ENCODE results near the gene SLC29A3. TPM values are rescaled to one million over a fixed set of nuclear protein-coding genes. Genes with fewer than 3 reads are reported as not detected.
A peak's percentile ranks its signal among the peaks of the same experiment; 100 is the strongest.

Gene SLC29A3
- total and polyA plus RNA-seq, 10 of the 15 experiments (the other 5 are each of a cell fraction or from before 2014, with no cell fraction given) = 1.5 to 4.0 (median 2.7) TPM

GRCh38 chr10:71371750-71372166 is 52.7 kb downstream of the SLC29A3 start:
- BruUV-seq (replicated peaks) = no TSS peak
- Histone ChIP-seq H3K36me3 (ENCODE audit: control insufficient read depth in 2 of 2, insufficient read depth in 2 of 2, low read length in 1 of 2) (no peaks in the 10 kb centered on the region), H4K20me1 (ENCODE audit: control insufficient read depth, insufficient read depth) (no peaks in the 10 kb centered on the region), H3K4me3 (no peak overlapping the region), H3K4me2 (ENCODE audit: control insufficient read depth, insufficient read depth) (peak overlapping the region; percentile 91), H3K27ac (ENCODE audit: control insufficient read depth, insufficient read depth) (peak overlapping the region; percentile 93), H3K9me3 (replicated peaks; ENCODE audit: control insufficient read depth, insufficient read depth, low read length) (no peaks in the 10 kb centered on the region), H3K79me2 (ENCODE audit: control insufficient read depth, insufficient read depth, low read length) (no peaks in the 10 kb centered on the region), H3K27me3 (replicated peaks in 1 of 2; ENCODE audit: control insufficient read depth in 2 of 2, insufficient read depth in 2 of 2, low read length in 1 of 2) (no peaks in the 10 kb centered on the region), H3K4me1 (ENCODE audit: control insufficient read depth, insufficient read depth, low read length) (peaks cover 58% of the 10 kb centered on the region), H2AFZ (ENCODE audit: control insufficient read depth, low read depth, low read length) (no peak overlapping the region; the same call in 1 of the 2 replicates), H3K9ac (ENCODE audit: control insufficient read depth, insufficient read depth, low read length) (no peak overlapping the region)
- ChIA-PET POLR2A (interaction anchor here (1.0 to 1.7 kb wide), 5 partner anchors 18 to 355 kb away, joined by 3 to 6 read pairs (median 4); no protein-coding TSS in a partner anchor), RAD21 (ENCODE audit: unreplicated experiment) (interaction anchor here (0.7 to 3.7 kb wide), 6 partner anchors 10 to 441 kb away, joined by 3 to 40 read pairs (median 5); partner anchors contain the start of gene SLC29A3), SMC1A (ENCODE audit: uncharacterized antibody, unreplicated experiment) (interaction anchor here (1.1 to 18.0 kb wide), 14 partner anchors 9 to 399 kb away, joined by 3 to 249 read pairs (median 6); partner anchors contain the start of gene SLC29A3), CTCF (interaction anchor here (0.6 to 17.5 kb wide), 6 partner anchors 12 to 325 kb away, joined by 3 to 359 read pairs (median 10); partner anchors contain the start of gene SLC29A3)
- WGBS (ENCODE audit: insufficient coverage, insufficient replicate concordance, low lambda C conversion rate, missing lambda C conversion rate) = 5% methylated on average over 6 of the region's 6 CpGs
- FAIRE-seq (no peak), DNase-seq (ENCODE audit: low read depth, low spot score) (peak; percentile 56), ATAC-seq (peak; percentile 65)
- intact Hi-C loops (cut with micrococcal nuclease; ENCODE audit: unreplicated experiment) (no loop called here), in situ Hi-C loops (cut with MboI) (no loop called here)
- TF ChIP-seq PAX5 (IDR thresholded peaks at IDR 0.05; ENCODE audit: borderline replicate concordance, low read depth, low read length) (peak; percentile 49; the same call in 1 of the 2 replicates), CREM (IDR thresholded peaks at IDR 0.05; ENCODE audit: low read depth) (no peak), SREBF1 (IDR thresholded peaks at IDR 0.05; ENCODE audit: low read length) (no peak), KDM1A (IDR thresholded peaks at IDR 0.05; ENCODE audit: borderline replicate concordance) (no peak), MTA2 (IDR thresholded peaks at IDR 0.05; ENCODE audit: low read depth) (no peak), NFXL1 (IDR thresholded peaks at IDR 0.05; ENCODE audit: borderline replicate concordance) (no peak), SPI1 (IDR thresholded peaks at IDR 0.05; ENCODE audit: borderline replicate concordance, insufficient read depth, low read depth, low read length) (peak; percentile 85), PAX8 (IDR thresholded peaks at IDR 0.05) (no peak), IKZF1 (conservative IDR thresholded peaks at IDR 0.05) (peak; percentile 53; the same call in 1 of the 2 replicates), SMARCA5 (IDR thresholded peaks at IDR 0.05) (0 out of 2 replicates have a peak, but pooled peaks have one; percentile 25), EED (IDR thresholded peaks at IDR 0.05; ENCODE audit: low read depth) (peak; percentile 32; the same call in 1 of the 2 replicates), BCL11A (IDR thresholded peaks at IDR 0.05; ENCODE audit: low read depth, low read length) (peak; percentile 14; the same call in 1 of the 2 replicates), PKNOX1 (IDR thresholded peaks at IDR 0.05) (no peak), ZNF217 (IDR thresholded peaks at IDR 0.05) (no peak), SIN3A (IDR thresholded peaks at IDR 0.05; ENCODE audit: low read depth, low read length) (no peak), CBX5 (IDR thresholded peaks at IDR 0.05; ENCODE audit: low read depth) (no peak)
- TF ChIP-seq, protein P1, sequence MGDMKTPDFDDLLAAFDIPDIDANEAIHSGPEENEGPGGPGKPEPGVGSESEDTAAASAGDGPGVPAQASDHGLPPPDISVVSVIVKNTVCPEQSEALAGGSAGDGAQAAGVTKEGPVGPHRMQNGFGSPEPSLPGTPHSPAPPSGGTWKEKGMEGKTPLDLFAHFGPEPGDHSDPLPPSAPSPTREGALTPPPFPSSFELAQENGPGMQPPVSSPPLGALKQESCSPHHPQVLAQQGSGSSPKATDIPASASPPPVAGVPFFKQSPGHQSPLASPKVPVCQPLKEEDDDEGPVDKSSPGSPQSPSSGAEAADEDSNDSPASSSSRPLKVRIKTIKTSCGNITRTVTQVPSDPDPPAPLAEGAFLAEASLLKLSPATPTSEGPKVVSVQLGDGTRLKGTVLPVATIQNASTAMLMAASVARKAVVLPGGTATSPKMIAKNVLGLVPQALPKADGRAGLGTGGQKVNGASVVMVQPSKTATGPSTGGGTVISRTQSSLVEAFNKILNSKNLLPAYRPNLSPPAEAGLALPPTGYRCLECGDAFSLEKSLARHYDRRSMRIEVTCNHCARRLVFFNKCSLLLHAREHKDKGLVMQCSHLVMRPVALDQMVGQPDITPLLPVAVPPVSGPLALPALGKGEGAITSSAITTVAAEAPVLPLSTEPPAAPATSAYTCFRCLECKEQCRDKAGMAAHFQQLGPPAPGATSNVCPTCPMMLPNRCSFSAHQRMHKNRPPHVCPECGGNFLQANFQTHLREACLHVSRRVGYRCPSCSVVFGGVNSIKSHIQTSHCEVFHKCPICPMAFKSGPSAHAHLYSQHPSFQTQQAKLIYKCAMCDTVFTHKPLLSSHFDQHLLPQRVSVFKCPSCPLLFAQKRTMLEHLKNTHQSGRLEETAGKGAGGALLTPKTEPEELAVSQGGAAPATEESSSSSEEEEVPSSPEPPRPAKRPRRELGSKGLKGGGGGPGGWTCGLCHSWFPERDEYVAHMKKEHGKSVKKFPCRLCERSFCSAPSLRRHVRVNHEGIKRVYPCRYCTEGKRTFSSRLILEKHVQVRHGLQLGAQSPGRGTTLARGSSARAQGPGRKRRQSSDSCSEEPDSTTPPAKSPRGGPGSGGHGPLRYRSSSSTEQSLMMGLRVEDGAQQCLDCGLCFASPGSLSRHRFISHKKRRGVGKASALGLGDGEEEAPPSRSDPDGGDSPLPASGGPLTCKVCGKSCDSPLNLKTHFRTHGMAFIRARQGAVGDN (IDR thresholded peaks at IDR 0.05) = 0 out of 2 replicates have a peak, but pooled peaks have one; percentile 15
- TF ChIP-seq, protein P2, sequence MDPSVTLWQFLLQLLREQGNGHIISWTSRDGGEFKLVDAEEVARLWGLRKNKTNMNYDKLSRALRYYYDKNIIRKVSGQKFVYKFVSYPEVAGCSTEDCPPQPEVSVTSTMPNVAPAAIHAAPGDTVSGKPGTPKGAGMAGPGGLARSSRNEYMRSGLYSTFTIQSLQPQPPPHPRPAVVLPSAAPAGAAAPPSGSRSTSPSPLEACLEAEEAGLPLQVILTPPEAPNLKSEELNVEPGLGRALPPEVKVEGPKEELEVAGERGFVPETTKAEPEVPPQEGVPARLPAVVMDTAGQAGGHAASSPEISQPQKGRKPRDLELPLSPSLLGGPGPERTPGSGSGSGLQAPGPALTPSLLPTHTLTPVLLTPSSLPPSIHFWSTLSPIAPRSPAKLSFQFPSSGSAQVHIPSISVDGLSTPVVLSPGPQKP (IDR thresholded peaks at IDR 0.05; ENCODE audit: low read depth, low read length) = no peak

Data from GM12878 (cell line).